Kidney epithelial cell (primary cell): ENCODE data around the gene SCYGR4. TPM values are rescaled to one million over a fixed set of nuclear protein-coding genes. Genes with fewer than 3 reads are reported as not detected.
"Not testable (repeated sequence)": the region's sequence is repeated elsewhere in the genome, so short reads cannot be mapped to it uniquely, and the experiment has no call there.

Experiments used
- DNase-seq: peaks from one replicate; pipeline ENCODE4 v3.0.0-alpha.2; 2010; ENCODE audit warnings: low read depth
- H3K27me3 ChIP-seq: 2 replicates; pipeline ENCODE4 v1.6.0; 2011; ENCODE audit warnings: low read length; ENCODE audit not compliant: control insufficient read depth, insufficient read depth
- H3K36me3 ChIP-seq: 2 replicates; pipeline ENCODE4 v1.5.1; 2011; ENCODE audit warnings: low read length; ENCODE audit not compliant: control insufficient read depth, insufficient read depth
- H3K4me3 ChIP-seq: 2 replicates; pipeline ENCODE4 v1.5.1; 2011; ENCODE audit warnings: low read depth, mild to moderate bottlenecking, control low read depth, low read length
- CTCF ChIP-seq: IDR thresholded peaks from 2 replicates; pipeline ENCODE4 v1.5.1; 2011; ENCODE audit warnings: mild to moderate bottlenecking, moderate library complexity, low read length, control low read depth, inconsistent platforms; ENCODE audit not compliant: insufficient read depth, poor library complexity, severe bottlenecking
- total RNA-seq: library from RNA; depleted of rRNA; stranded (reverse); fragments of >200 nt; gene quantifications from 2 replicates; pipeline ENCODE4 v1.2.3, GENCODE V29; 2015

SCYGR4 gene
- total RNA-seq, 1 donor from 2014 or later: not detected

- no peak overlapping the region for H3K4me3 ChIP-seq
- TF ChIP-seq CTCF: no peak
- H3K27me3 ChIP-seq: no peaks in the 10 kb centered on the region
- DNase-seq: no peak
- no peaks in the 10 kb centered on the region for H3K36me3 ChIP-seq
Observed at GRCh38 chr2:227665189-227665940, 48.1 kb downstream of the SCYGR4 start.

GRCh38 chr2:227666631-227667170 is 49.4 kb downstream of the SCYGR4 start, which contains the start of gene SCYGR5:
Gene SCYGR5, plus strand, starts transcription at chr2:227666804. Its CDS starts 0 bp downstream, at chr2:227666804.
- not testable (repeated sequence) for H3K36me3 ChIP-seq, H3K27me3 ChIP-seq, H3K4me3 ChIP-seq, DNase-seq

Other genes starting within 250 kb of the SCYGR4 start
- gene TM4SF20, start 238.2 kb upstream of the SCYGR4 start, total RNA-seq: not detected in 2 replicates
- gene SCYGR1, start 229.5 kb upstream of the SCYGR4 start, total RNA-seq: not detected in 2 replicates
- gene AGFG1, start 145.3 kb upstream of the SCYGR4 start, total RNA-seq: 75.1 and 109 TPM in 2 replicates
- gene SCYGR2, start 18.6 kb upstream of the SCYGR4 start, total RNA-seq: not detected in 2 replicates
- gene SCYGR3, start 2.7 kb upstream of the SCYGR4 start, total RNA-seq: not detected in 2 replicates
- not detected in 2 replicates for gene SCYGR5, start 49.3 kb downstream of the SCYGR4 start, total RNA-seq
- 0.07 and 0.25 TPM in 2 replicates for gene SLC19A3, start 100.5 kb downstream of the SCYGR4 start, total RNA-seq
- not detected in 2 replicates for gene SCYGR6, start 107.3 kb downstream of the SCYGR4 start, total RNA-seq
- not detected in 2 replicates for gene SCYGR7, start 110.8 kb downstream of the SCYGR4 start, total RNA-seq
- not detected in 2 replicates for gene SCYGR8, start 128.4 kb downstream of the SCYGR4 start, total RNA-seq
- gene CCL20, start 196.3 kb downstream of the SCYGR4 start, total RNA-seq: 0.68 and 1.0 TPM in 2 replicates